Measurements from ENCODE around the gene NDUFB1.

GRCh38 chr14:92093320-92093719, 28.2 kb downstream of the NDUFB1 start:
- TF ChIP-seq CTCF (IDR thresholded peaks at IDR 0.05; ENCODE audit: poor library complexity) (no peak), EZH2 (IDR thresholded peaks at IDR 0.05; ENCODE audit: borderline replicate concordance) (no peak), EZH2phosphoT487 (IDR thresholded peaks at IDR 0.05; ENCODE audit: low read depth, severe bottlenecking, unreplicated experiment) (no peak)
